Panc1 (cell line): ENCODE results near the gene GNL2. TPM values are rescaled to one million over a fixed set of nuclear protein-coding genes. Genes with fewer than 3 reads are reported as not detected.

Experiments used
- ATAC-seq: fragments of 200-7000 bp; cut with Tn5 transposase; 2 replicates; pipeline ENCODE4 v1.9.1; 2020; ENCODE audit warnings: mild to moderate bottlenecking, moderate library complexity
- BruUV-seq: library from RNA; stranded (reverse); fragments of 400-500 nt; replicated peaks from 2 replicates; lab custom pipeline; 2021; lab: Mats Ljungman, UMichigan
- CTCF ChIA-PET: fragments of 300-600 bp; sonication (Branson Sonifier 250); formaldehyde crosslinking; loops from one replicate; lab custom pipeline; 2022; ENCODE audit warnings: antibody characterized with exemption; lab: Charles Lee
- POLR2A ChIA-PET: fragments of 300-600 bp; sonication (Branson Sonifier 250); formaldehyde crosslinking; loops from one replicate; lab custom pipeline; 2022; ENCODE audit warnings: antibody characterized with exemption; lab: Charles Lee
- DNase-seq: peaks from one replicate; pipeline ENCODE4 v3.0.0-alpha.2; 2010; ENCODE audit warnings: low read depth, low spot score
- H3K27ac ChIP-seq: 2 replicates; pipeline ENCODE4 v1.5.1; 2011; ENCODE audit warnings: mild to moderate bottlenecking, low read length, inconsistent platforms
- H3K27me3 ChIP-seq: fragments of 200-500 bp; sonication (Bioruptor generic); 2 replicates; pipeline ENCODE4 v1.6.0; 2014; ENCODE audit warnings: low read length, inconsistent platforms; ENCODE audit not compliant: control insufficient read depth, insufficient read depth
- H3K36me3 ChIP-seq: fragments of 200-500 bp; sonication (Bioruptor generic); 2 replicates; pipeline ENCODE4 v1.5.1; 2014; ENCODE audit warnings: inconsistent platforms, mild to moderate bottlenecking, low read length, moderate library complexity; ENCODE audit not compliant: control insufficient read depth, insufficient read depth
- H3K4me1 ChIP-seq: 2 replicates; pipeline ENCODE4 v1.5.1; 2011; ENCODE audit warnings: inconsistent platforms, mild to moderate bottlenecking, low read length, moderate library complexity; ENCODE audit not compliant: control insufficient read depth, insufficient read depth
- H3K4me3 ChIP-seq, 2 experiments: 2 replicates each; pipeline ENCODE4 v1.5.1; 2011 to 2012; ENCODE audit warnings: low read depth in 2 of 2, low read length in 2 of 2, mild to moderate bottlenecking in 2 of 2, inconsistent platforms in 1 of 2, moderate library complexity in 1 of 2
- H3K9me3 ChIP-seq: fragments of 200-500 bp; sonication (Bioruptor generic); 2 replicates; pipeline ENCODE4 v1.5.1; 2014; ENCODE audit warnings: low read depth, mild to moderate bottlenecking, inconsistent platforms, low read length, moderate library complexity; ENCODE audit not compliant: control insufficient read depth, insufficient read depth
- CTCF ChIP-seq: fragments of 450-650 bp; IDR thresholded peaks from 2 replicates; pipeline ENCODE4 v1.5.1; 2017; ENCODE audit warnings: mild to moderate bottlenecking
- POLR2AphosphoS5 ChIP-seq: IDR thresholded peaks from 2 replicates; pipeline ENCODE4 v1.6.1; 2012; ENCODE audit warnings: mild to moderate bottlenecking, low read depth, low read length, moderate library complexity
- REST ChIP-seq, 2 experiments: IDR thresholded peaks; 2 replicates each; pipeline ENCODE4 v1.6.1; 2011 to 2012; ENCODE audit warnings: low read depth in 2 of 2, control low read depth in 1 of 2, low read length in 1 of 2, mild to moderate bottlenecking in 1 of 2, moderate library complexity in 1 of 2; ENCODE audit not compliant: insufficient read depth in 1 of 2
- SIN3A ChIP-seq: IDR thresholded peaks from 2 replicates; pipeline ENCODE4 v1.6.1; 2012; ENCODE audit warnings: low read depth, mild to moderate bottlenecking, low read length, moderate library complexity, borderline replicate concordance; ENCODE audit not compliant: insufficient read depth
- TCF7L2 ChIP-seq: IDR thresholded peaks from 2 replicates; pipeline ENCODE4 v1.6.1; 2011; ENCODE audit warnings: mild to moderate bottlenecking, low read depth, low read length, inconsistent platforms
- in situ Hi-C: cut with HindIII; loops from 2 replicates; pipeline ENCODE4 v1.10.0; 2016; ENCODE audit warnings: low sequenced_read_pairs, low pct_unique_long_range_greater_than_20kb
- intact Hi-C: fragments of 100-400 bp; cut with micrococcal nuclease; formaldehyde crosslinking; loops from one replicate; pipeline ENCODE4 v1.10.0; 2022; ENCODE audit not compliant: unreplicated experiment
- total RNA-seq: library from RNA; stranded (reverse); gene quantifications from one replicate; pipeline ENCODE4 v1.2.1, GENCODE V29; 2021; ENCODE audit not compliant: unreplicated experiment

GNL2 gene
- total RNA-seq, 1 experiment from 2014 or later: 73.4 TPM

- H3K4me1 ChIP-seq: no peaks in the 10 kb centered on the region; the same call in 1 of the 2 replicates
- ChIA-PET POLR2A (no interaction called here), CTCF (interaction anchor here (0.7 to 1.5 kb wide), 2 partner anchors 17 to 31 kb away, joined by 3 to 8 read pairs; no protein-coding TSS in a partner anchor)
- peak; percentile 77 for ATAC-seq
- H3K27ac ChIP-seq: no peak within 1 kb of the TSS
- DNase-seq: no peak
- H3K36me3 ChIP-seq: no peaks in the 10 kb centered on the region
- intact Hi-C loops (no loop called here), in situ Hi-C loops (no loop called here)
- H3K9me3 ChIP-seq: no peaks in the 10 kb centered on the region
- peak within 1 kb of the TSS; percentile 29 to 39 for H3K4me3 ChIP-seq
- TF ChIP-seq CTCF (no peak), POLR2AphosphoS5 (no peak), REST (IDR thresholded peaks at IDR 0.05; ENCODE audit: insufficient read depth in 1 of 2, low read depth in 2 of 2, low read length in 1 of 2) (no peak), TCF7L2 (no peak), SIN3A (no peak)
- peaks cover 40% of the 10 kb centered on the region for H3K27me3 ChIP-seq
- no TSS peak for BruUV-seq
Observed at GRCh38 chr1:37634244-37634991, 38.7 kb upstream of the GNL2 start, which contains the start of gene RSPO1. TSS of gene RSPO1 (minus strand) at chr1:37634892. CDS start at chr1:37629661, 5,231 bp downstream.

- CTCF ChIA-PET: no interaction called here
- no TSS peak for BruUV-seq
Observed at GRCh38 chr1:37633938-37634243, 38.2 kb upstream of the GNL2 start.

More at GRCh38 chr1:37633938-37634243, 38.2 kb upstream of the GNL2 start:
- no peak for DNase-seq
- TF ChIP-seq TCF7L2 (no peak), REST (IDR thresholded peaks at IDR 0.05; ENCODE audit: insufficient read depth in 1 of 2, low read depth in 2 of 2, low read length in 1 of 2) (no peak)
- in situ Hi-C loops: no loop called here
- Histone ChIP-seq H3K36me3 (no peaks in the 10 kb centered on the region), H3K27ac (no peak overlapping the region), H3K9me3 (no peaks in the 10 kb centered on the region), H3K4me3 (peak overlapping the region in 1 of 2 experiments; percentile 29; a peak in 1 of 4 replicates), H3K4me1 (no peaks in the 10 kb centered on the region; the same call in 1 of the 2 replicates), H3K27me3 (peaks cover 40% of the 10 kb centered on the region)
- POLR2A ChIA-PET: no interaction called here
- intact Hi-C loops: no loop called here
- no peak for ATAC-seq
